H54 (cell line): Measurements from ENCODE around the gene MAML2.

Experiments
- DNase-seq: peaks from one replicate; pipeline ENCODE4 v3.0.0; 2011; ENCODE audit warnings: low spot score, mixed read lengths; ENCODE audit not compliant: insufficient read length
- FAIRE-seq: peaks from 3 replicates; lab custom pipeline; 2011; peaks lifted over from hg19 to GRCh38; lab: Jason Lieb, UNC
- POLR2A ChIP-seq: IDR thresholded peaks from 2 replicates; pipeline ENCODE4 v1.6.1; 2011; ENCODE audit warnings: low read depth, mild to moderate bottlenecking, low read length

MAML2 gene

DNA sequence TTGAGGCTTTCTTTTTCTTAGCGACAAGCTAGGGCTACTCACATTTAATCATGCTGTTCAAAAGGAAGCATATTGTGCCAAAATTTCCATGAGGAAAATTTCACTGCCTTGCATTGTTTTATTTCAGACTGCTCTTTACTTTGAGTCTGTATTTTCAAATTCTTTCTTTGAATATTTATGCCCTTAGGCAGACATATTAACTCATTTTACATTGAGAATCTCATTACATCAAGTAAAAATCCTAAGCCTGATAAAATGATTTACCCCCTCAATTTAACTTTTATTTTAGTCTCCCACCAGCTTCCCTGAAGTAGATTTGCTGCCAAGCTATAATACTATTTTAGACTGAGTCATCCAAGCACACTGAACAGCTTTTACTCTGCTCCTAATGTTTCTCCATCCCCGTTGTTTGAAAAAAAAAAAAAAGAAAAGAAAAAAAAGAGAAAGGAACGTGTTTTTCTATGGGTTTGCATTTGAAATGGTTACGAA is 229.8 kb downstream of the MAML2 start:
- no peak for FAIRE-seq
- no peak for TF ChIP-seq POLR2A
- DNase-seq = no peak

- FAIRE-seq (no peak), DNase-seq (no peak)
- TF ChIP-seq POLR2A = no peak
These were observed 230.5 kb downstream of the MAML2 start for GRCh38 chr11:96112192-96113128.

DNA sequence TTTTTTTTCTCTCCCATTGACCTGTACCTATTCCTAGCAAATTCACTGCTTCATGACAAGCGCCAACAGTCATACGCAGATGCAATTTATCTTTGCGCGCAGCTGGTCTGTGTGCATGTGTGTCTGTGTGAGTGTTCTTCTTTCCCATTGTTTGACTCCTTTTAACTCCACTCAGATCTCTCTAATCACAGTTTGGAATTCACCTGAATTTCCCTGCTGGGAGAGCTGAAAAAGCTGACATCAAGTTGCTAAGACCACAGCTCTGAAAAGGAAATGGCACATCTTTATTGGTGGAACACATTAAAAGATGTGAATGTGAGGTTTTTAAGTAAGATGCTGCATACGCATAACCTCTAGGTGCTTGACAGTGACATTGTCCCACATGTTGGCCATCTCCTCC is 231.7 kb downstream of the MAML2 start:
- FAIRE-seq (no peak), DNase-seq (no peak)
- TF ChIP-seq POLR2A = no peak

- no peak for FAIRE-seq
- TF ChIP-seq POLR2A = no peak
These were observed 232.7 kb downstream of the MAML2 start for GRCh38 chr11:96110302-96110701.

GRCh38 chr11:96109331-96110030 is 233.5 kb downstream of the MAML2 start:
- DNase-seq = no peak
- FAIRE-seq = no peak
- no peak for TF ChIP-seq POLR2A

More at GRCh38 chr11:96110302-96110701, 232.7 kb downstream of the MAML2 start:
- DNase-seq = no peak

DNA sequence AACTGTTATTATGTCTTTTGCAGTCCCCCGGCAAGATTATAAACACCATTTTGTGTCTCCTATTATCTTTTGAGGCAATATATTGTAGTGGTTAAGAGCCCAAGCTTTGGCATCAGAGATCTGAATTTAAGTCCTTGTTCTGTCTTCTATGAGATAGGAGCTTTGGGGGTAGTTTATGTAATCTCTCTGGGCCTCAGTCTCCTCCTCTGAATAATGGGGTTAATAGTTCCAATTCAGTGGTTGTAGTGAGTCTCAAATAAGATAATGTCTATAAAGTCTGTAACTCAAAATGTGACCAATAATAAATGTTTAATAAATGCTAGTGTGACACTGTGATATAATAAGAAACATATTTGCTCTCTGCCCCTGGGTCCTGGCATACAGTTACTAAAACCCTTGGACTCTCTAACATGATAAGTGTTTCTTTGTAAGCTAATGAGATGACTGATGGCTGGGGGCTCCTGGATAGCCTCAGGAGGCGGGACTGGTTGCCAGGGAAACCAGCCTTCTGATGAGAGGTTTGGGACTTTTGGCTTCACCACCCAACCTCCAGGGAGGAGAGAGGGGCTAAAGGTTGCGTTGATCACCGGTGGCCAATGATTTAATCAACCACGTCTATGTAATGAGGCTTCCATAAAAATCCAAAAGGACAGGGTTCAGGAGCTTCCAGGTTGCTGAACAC is 235.7 kb downstream of the MAML2 start:
- DNase-seq (no peak), FAIRE-seq (no peak)
- TF ChIP-seq POLR2A = no peak

DNA sequence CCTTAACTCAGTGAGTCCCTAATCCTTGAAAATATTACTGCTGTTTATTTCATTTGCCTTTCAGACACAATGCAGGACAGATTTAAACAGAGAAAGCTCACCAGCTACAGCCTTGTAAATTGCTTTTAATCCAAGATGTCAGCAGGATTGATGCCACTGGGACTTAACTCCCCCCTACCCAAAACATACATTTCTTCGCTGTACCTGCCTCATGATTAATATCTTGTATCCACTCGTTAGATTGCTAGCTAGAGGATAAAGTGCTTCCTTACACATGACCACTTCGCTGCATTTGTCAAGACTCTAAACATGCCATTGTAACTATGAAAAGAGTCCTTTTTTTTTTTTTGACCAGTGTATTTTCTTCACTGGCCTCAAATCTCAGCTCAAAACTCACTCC is 236.3 kb downstream of the MAML2 start:
- FAIRE-seq (no peak), DNase-seq (no peak)
- no peak for TF ChIP-seq POLR2A

GRCh38 chr11:96105944-96106343 is 237.1 kb downstream of the MAML2 start:
- no peak for TF ChIP-seq POLR2A
- DNase-seq = no peak
- FAIRE-seq = no peak

DNA sequence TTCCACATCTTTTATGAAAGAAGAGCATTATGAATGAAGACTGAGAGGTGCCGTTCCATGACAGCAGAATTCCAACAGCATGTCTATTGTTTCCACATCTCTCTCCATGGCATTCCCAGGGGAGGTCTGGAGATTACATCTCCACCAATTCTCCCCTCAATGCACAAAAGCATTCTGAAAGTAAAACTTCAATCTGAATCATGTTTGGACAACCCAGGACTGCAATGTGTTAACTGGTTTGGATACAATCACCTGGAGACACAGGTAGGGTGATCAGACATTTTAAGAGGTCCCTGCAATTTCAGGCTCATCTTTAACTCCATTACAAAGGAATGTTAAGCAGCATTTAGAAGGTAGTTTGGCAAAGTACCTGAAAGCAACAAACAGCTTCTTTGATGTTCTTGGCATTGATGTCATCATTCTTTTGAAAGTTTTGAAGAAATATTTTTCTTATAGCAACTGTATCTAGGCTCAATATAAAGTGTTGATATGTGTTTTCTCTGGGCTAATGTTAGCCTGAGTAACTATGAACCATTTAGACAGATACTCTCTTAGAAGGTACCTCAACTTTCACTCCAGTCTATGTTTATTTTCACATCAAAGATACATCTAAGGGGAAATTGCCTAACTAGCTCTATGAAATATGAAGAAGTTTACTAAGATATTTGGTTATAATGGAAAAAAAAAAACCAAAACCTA is 237.6 kb downstream of the MAML2 start:
- no peak for TF ChIP-seq POLR2A
- FAIRE-seq = no peak

DNA sequence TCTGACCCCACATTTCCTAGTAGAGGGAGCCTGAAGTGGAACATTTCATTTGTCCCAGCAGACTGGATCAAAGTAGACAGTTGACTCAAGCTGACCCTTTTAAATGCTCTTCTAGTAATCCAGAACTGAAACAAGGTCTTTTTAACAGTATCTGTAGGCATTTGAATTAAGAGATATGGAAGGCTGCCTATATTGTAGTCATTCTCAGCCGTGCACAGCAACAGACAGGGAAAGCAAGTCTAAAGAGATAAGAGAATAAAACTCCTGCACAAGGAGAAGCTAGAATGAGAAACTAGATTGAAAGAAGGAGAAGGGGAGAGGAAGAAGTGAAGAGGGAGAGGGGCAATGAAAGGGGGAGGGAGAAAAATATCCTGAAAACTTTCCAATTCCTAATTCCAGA is 238.5 kb downstream of the MAML2 start:
- no peak for FAIRE-seq
- no peak for TF ChIP-seq POLR2A
- no peak for DNase-seq

More for the DNA sequence above, 237.6 kb downstream of the MAML2 start:
- no peak for DNase-seq

DNA sequence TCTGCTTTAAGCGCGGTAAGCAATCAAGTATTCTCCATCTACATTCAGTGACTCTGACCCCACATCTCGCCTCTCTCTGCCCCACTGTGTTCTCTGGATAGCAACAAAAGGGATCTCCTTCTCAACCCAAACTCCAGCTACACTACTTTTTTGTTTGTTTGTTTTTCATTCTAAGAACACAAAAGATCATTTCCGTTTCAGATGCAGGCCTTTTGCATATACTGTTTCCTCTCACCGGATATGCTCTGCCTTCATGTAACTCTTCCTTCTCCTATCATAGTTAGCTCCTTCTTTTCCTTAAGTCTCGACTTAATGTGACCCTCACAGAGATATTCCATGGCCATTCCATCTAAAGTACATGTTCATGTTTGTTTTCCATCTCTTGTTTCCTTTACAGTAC is 239.3 kb downstream of the MAML2 start:
- no peak for TF ChIP-seq POLR2A
- DNase-seq = no peak
- no peak for FAIRE-seq

- FAIRE-seq = no peak
- TF ChIP-seq POLR2A = no peak
- DNase-seq = no peak
These were observed 239.9 kb downstream of the MAML2 start for GRCh38 chr11:96103102-96103501.

DNA sequence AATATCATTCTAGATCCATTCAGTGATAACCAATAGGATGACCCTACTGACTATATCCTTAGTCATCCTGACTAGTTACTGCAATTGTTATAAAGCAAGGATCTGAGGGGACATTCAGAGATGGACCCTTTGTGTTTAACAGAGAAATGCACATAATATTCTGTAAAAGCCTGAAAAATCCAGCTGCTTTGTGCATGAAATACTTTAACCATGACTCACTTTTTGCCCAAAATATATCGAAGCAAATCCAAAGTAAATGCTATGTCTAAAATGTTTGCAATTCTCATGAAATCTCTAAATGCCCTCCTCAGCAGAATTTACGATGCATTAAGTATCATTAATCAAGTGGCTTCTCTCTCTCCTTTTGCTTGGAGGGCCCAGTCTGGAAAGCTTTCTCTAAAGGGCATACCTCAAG is 240.3 kb downstream of the MAML2 start:
- DNase-seq (no peak), FAIRE-seq (peak; percentile 52)
- no peak for TF ChIP-seq POLR2A
